ENCODE data around the gene SORCS2.

SORCS2 gene

GRCh38 chr4:7753931-7754465, 561.7 kb downstream of the SORCS2 start:
- TF ChIP-seq EZH2phosphoT487 (IDR thresholded peaks at IDR 0.05; ENCODE audit: borderline replicate concordance, low read length): no peak
- TF ChIP-seq, protein P1, sequence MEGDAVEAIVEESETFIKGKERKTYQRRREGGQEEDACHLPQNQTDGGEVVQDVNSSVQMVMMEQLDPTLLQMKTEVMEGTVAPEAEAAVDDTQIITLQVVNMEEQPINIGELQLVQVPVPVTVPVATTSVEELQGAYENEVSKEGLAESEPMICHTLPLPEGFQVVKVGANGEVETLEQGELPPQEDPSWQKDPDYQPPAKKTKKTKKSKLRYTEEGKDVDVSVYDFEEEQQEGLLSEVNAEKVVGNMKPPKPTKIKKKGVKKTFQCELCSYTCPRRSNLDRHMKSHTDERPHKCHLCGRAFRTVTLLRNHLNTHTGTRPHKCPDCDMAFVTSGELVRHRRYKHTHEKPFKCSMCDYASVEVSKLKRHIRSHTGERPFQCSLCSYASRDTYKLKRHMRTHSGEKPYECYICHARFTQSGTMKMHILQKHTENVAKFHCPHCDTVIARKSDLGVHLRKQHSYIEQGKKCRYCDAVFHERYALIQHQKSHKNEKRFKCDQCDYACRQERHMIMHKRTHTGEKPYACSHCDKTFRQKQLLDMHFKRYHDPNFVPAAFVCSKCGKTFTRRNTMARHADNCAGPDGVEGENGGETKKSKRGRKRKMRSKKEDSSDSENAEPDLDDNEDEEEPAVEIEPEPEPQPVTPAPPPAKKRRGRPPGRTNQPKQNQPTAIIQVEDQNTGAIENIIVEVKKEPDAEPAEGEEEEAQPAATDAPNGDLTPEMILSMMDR (IDR thresholded peaks at IDR 0.05; ENCODE audit: low read depth, low read length, poor library complexity, severe bottlenecking): no peak
- no peaks in the 10 kb centered on the region for H3K9me3 ChIP-seq (ENCODE audit: control insufficient read depth, insufficient read depth, low read length)
- no peaks in the 10 kb centered on the region for H4K20me1 ChIP-seq (ENCODE audit: control insufficient read depth, insufficient read depth, low read depth, low read length)
- H3K27ac ChIP-seq (ENCODE audit: low read depth, low read length): no peak overlapping the region
- H3F3A ChIP-seq (ENCODE audit: control insufficient read depth, insufficient read depth): no peaks in the 10 kb centered on the region
- no peak overlapping the region for H3K4me2 ChIP-seq (ENCODE audit: low read length)
- H3K27me3 ChIP-seq (ENCODE audit: control insufficient read depth, low read length): peaks cover 3% of the 10 kb centered on the region; the same call in 1 of the 2 replicates
- peaks cover 1% of the 10 kb centered on the region for H3K4me1 ChIP-seq (ENCODE audit: control insufficient read depth, low read length)
- no peak overlapping the region for H3K4me3 ChIP-seq (ENCODE audit: low read length)
- H3K79me2 ChIP-seq (ENCODE audit: control insufficient read depth, low read length): no peaks in the 10 kb centered on the region
- no peaks in the 10 kb centered on the region for H3K36me3 ChIP-seq (ENCODE audit: control insufficient read depth, low read length)
- no peaks in the 10 kb centered on the region for H3K9me2 ChIP-seq (replicated peaks; ENCODE audit: control insufficient read depth, low read length)

- Histone ChIP-seq H3K4me2 (ENCODE audit: low read length) (no peak overlapping the region), H3F3A (ENCODE audit: control insufficient read depth, insufficient read depth) (no peaks in the 10 kb centered on the region), H3K4me3 (ENCODE audit: low read length) (no peak overlapping the region), H3K4me1 (ENCODE audit: control insufficient read depth, low read length) (peaks cover 8% of the 10 kb centered on the region), H3K27me3 (ENCODE audit: control insufficient read depth, low read length) (peaks cover 7% of the 10 kb centered on the region; the same call in 1 of the 2 replicates), H3K9me3 (ENCODE audit: control insufficient read depth, insufficient read depth, low read length) (no peaks in the 10 kb centered on the region), H3K36me3 (ENCODE audit: control insufficient read depth, low read length) (no peaks in the 10 kb centered on the region), H3K27ac (ENCODE audit: low read depth, low read length) (no peak overlapping the region), H3K79me2 (ENCODE audit: control insufficient read depth, low read length) (no peaks in the 10 kb centered on the region), H3K9me2 (replicated peaks; ENCODE audit: control insufficient read depth, low read length) (no peaks in the 10 kb centered on the region), H4K20me1 (ENCODE audit: control insufficient read depth, insufficient read depth, low read depth, low read length) (no peaks in the 10 kb centered on the region)
- TF ChIP-seq EZH2phosphoT487 (IDR thresholded peaks at IDR 0.05; ENCODE audit: borderline replicate concordance, low read length): no peak
- TF ChIP-seq, protein P1 (IDR thresholded peaks at IDR 0.05; ENCODE audit: low read depth, low read length, poor library complexity, severe bottlenecking): no peak
Observed at GRCh38 chr4:7754565-7755262, 562.4 kb downstream of the SORCS2 start.

DNA sequence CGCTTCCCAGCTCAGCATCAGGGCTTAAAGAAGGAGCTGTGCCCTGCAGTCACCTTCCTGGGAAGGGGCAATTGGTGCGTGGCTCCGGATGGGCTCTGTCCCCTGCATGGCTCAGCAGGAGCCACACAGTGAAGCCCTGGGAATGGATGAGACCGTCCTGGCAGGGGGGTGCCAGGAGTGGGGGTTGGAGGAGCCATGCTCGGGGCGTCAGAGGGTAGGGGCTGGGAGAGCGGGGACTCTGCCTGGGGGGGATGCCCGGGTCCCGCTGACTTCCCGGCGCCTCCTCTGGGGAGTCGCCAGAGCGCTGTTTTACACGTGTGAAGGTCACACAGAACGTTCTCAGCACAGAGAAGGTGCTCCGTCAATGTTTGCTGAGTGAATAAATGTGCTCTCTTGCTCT, 563.2 kb downstream of the SORCS2 start:
- Histone ChIP-seq H4K20me1 (ENCODE audit: control insufficient read depth, insufficient read depth, low read depth, low read length) (no peaks in the 10 kb centered on the region), H3K4me1 (ENCODE audit: control insufficient read depth, low read length) (peaks cover 9% of the 10 kb centered on the region), H3K79me2 (ENCODE audit: control insufficient read depth, low read length) (no peaks in the 10 kb centered on the region), H3K9me2 (replicated peaks; ENCODE audit: control insufficient read depth, low read length) (no peaks in the 10 kb centered on the region), H3K36me3 (ENCODE audit: control insufficient read depth, low read length) (no peaks in the 10 kb centered on the region), H3K4me2 (ENCODE audit: low read length) (no peak overlapping the region), H3F3A (ENCODE audit: control insufficient read depth, insufficient read depth) (no peaks in the 10 kb centered on the region), H3K27ac (ENCODE audit: low read depth, low read length) (no peak overlapping the region), H3K9me3 (ENCODE audit: control insufficient read depth, insufficient read depth, low read length) (no peaks in the 10 kb centered on the region), H3K27me3 (ENCODE audit: control insufficient read depth, low read length) (peaks cover 7% of the 10 kb centered on the region; the same call in 1 of the 2 replicates), H3K4me3 (ENCODE audit: low read length) (no peak overlapping the region)
- no peak for TF ChIP-seq EZH2phosphoT487 (IDR thresholded peaks at IDR 0.05; ENCODE audit: borderline replicate concordance, low read length)
- TF ChIP-seq, protein P1 (IDR thresholded peaks at IDR 0.05; ENCODE audit: low read depth, low read length, poor library complexity, severe bottlenecking): no peak

Measured in DOHH2 (cell line).